Tibial nerve (tissue), 4 donors: ENCODE data around the gene KIAA0319L. TPM values are rescaled to one million over a fixed set of nuclear protein-coding genes. Genes with fewer than 3 reads are reported as not detected.

Source experiments
- DNase-seq, 2 donors: peaks; one replicate each; pipeline ENCODE4 v3.0.0-alpha.2; 2019; ENCODE audit warnings: low spot score in 2 of 2
- H3K27ac ChIP-seq, 4 donors: fragments of 200-600 bp; sonication (generic) in 3 of 4; one replicate each; pipeline ENCODE4 v1.5.1; 2017 to 2019; ENCODE audit warnings: mild to moderate bottlenecking in 1 of 4
- H3K27me3 ChIP-seq, 2 donors: fragments of 200-600 bp; sonication (generic) in 1 of 2; one replicate each; pipeline versions ENCODE4 v1.5.1 to v1.6.0; 2017 to 2019
- H3K36me3 ChIP-seq, 3 donors: fragments of 200-600 bp; sonication (generic); one replicate each; pipeline ENCODE4 v1.5.1; 2018 to 2019
- H3K4me1 ChIP-seq, 4 donors: fragments of 200-600 bp; sonication (generic) in 3 of 4; one replicate each; pipeline ENCODE4 v1.5.1; 2017 to 2019
- H3K4me3 ChIP-seq, 4 donors: fragments of 200-600 bp; sonication (generic) in 3 of 4; one replicate each; pipeline ENCODE4 v1.5.1; 2017 to 2019; ENCODE audit warnings: mild to moderate bottlenecking in 1 of 4, moderate library complexity in 1 of 4
- H3K9me3 ChIP-seq, 4 donors: fragments of 200-600 bp; sonication (generic) in 3 of 4; one replicate each; pipeline ENCODE4 v1.5.1; 2017 to 2019
- EP300 ChIP-seq, 2 donors: sonication (generic); formaldehyde crosslinking; IDR thresholded peaks; one replicate each; pipeline ENCODE4 v1.6.1; 2017; ENCODE audit warnings: antibody characterized with exemption in 2 of 2, mild to moderate bottlenecking in 1 of 2
- POLR2A ChIP-seq, 2 donors: fragments of 450-650 bp; IDR thresholded peaks; one replicate each; pipeline ENCODE4 v1.6.1; 2017; ENCODE audit warnings: antibody characterized with exemption in 2 of 2, mild to moderate bottlenecking in 2 of 2, moderate library complexity in 2 of 2
- WGBS, 2 donors: methylation state at CpG; one replicate each; pipeline ENCODE4 v1.1.5; 2018; 5-methylcytosine and 5-hydroxymethylcytosine counted together
- total RNA-seq, 4 donors: library from RNA; depleted of rRNA; stranded (reverse); fragments of >200 nt; gene quantifications; one replicate each; pipeline ENCODE4 v1.1.0, GENCODE V29; 2016
- TF ChIP-seq, protein P1 (sequence below), 5 experiments: fragments of 200-600 bp in 3 of 5; fragments of 450-650 bp in 2 of 5; sonication (generic) in 3 of 5; IDR thresholded peaks; one replicate each; pipeline ENCODE4 v1.5.1; 2016 to 2019; ENCODE audit warnings: antibody characterized with exemption in 5 of 5, mild to moderate bottlenecking in 3 of 5, moderate library complexity in 2 of 5

KIAA0319L gene
- total RNA-seq, 4 donors from 2014 or later: 57.0 to 115 (median 70.7) TPM

DNA sequence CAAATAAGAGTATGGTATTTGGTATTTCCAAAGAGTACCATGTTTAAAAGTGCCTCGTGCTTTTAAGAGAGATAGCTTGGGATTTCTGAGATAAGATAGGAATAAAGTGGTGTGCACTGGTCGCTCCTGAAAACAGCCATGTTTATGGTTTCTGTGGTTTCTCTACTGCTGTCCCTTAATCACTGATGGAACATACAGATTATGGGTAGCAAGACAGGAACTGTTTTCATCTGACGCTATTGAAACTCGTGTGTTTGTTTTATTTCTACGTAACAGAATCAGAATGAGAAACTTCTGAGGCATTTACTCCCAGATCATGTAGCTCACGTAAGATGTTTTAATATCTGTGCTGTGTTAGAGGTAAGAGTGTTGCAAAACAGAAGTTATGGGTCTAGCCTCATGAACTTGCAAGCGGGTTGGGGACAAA, 126.0 kb downstream of the KIAA0319L start:
- WGBS, 2 donors: 89 to 92% methylated on average over 7 of the region's 7 CpGs
- H3K9me3 ChIP-seq: no peaks in the 10 kb centered on the region
- DNase-seq: no peak
- peaks cover 0 to 55% (median 0%) of the 10 kb centered on the region in 3 donors for H3K36me3 ChIP-seq
- no peaks in the 10 kb centered on the region for H3K27me3 ChIP-seq
- H3K4me3 ChIP-seq: no peak overlapping the region
- H3K4me1 ChIP-seq: no peaks in the 10 kb centered on the region
- TF ChIP-seq, protein P1, sequence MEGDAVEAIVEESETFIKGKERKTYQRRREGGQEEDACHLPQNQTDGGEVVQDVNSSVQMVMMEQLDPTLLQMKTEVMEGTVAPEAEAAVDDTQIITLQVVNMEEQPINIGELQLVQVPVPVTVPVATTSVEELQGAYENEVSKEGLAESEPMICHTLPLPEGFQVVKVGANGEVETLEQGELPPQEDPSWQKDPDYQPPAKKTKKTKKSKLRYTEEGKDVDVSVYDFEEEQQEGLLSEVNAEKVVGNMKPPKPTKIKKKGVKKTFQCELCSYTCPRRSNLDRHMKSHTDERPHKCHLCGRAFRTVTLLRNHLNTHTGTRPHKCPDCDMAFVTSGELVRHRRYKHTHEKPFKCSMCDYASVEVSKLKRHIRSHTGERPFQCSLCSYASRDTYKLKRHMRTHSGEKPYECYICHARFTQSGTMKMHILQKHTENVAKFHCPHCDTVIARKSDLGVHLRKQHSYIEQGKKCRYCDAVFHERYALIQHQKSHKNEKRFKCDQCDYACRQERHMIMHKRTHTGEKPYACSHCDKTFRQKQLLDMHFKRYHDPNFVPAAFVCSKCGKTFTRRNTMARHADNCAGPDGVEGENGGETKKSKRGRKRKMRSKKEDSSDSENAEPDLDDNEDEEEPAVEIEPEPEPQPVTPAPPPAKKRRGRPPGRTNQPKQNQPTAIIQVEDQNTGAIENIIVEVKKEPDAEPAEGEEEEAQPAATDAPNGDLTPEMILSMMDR (IDR thresholded peaks at IDR 0.05): no peak
- TF ChIP-seq EP300 (IDR thresholded peaks at IDR 0.05): no peak
- TF ChIP-seq POLR2A (IDR thresholded peaks at IDR 0.05): no peak
- H3K27ac ChIP-seq: no peak overlapping the region

DNA sequence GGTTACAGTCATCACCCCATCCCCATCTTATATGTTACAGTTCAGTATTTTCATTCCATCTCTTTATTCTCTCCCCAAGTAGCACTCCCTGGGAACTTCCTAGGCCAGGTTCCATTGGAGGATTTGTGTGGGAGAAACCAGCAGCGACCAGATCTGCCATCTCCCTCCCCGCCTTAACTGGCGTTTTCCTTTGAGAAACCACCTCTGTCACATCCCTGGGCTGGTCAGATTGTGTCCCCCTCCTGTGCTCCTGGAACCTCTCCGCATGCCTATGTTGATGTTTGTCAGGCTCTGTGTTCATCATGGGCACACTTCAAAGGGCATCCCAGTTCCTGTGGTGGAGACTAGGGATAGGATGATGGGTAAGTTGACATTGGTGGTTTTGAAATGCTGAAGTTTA, 126.4 kb downstream of the KIAA0319L start:
- Histone ChIP-seq H3K36me3 (peaks cover 0 to 50% (median 0%) of the 10 kb centered on the region in 3 donors), H3K27ac (no peak overlapping the region), H3K9me3 (no peaks in the 10 kb centered on the region), H3K4me3 (no peak overlapping the region), H3K27me3 (no peaks in the 10 kb centered on the region), H3K4me1 (no peaks in the 10 kb centered on the region)
- DNase-seq: no peak
- 91 to 95% methylated on average over 4 of the region's 4 CpGs for WGBS, 2 donors
- no peak for TF ChIP-seq EP300 (IDR thresholded peaks at IDR 0.05)
- TF ChIP-seq, protein P1 (IDR thresholded peaks at IDR 0.05): no peak

DNA sequence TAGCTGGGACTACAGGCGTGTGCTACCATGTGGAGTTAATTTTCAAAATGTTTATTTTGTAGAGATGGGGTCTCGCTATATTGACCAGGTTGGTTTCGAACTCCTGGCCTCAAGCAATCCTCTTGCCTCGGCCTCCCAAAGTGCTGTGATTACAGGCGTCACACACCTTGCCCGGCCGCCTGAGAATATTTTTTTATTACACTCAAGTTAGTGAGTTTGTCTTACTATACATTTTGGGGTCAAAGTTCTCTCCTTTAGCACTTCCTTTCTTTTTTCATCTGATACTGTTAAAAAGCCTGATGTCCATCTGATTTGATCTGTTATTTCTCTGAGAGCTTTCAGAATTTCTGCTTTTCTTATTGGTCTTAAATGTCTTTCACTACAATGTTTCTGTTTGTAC, 128.8 kb downstream of the KIAA0319L start:
- 93 to 94% methylated on average over 7 of the region's 7 CpGs for WGBS, 2 donors

DNA sequence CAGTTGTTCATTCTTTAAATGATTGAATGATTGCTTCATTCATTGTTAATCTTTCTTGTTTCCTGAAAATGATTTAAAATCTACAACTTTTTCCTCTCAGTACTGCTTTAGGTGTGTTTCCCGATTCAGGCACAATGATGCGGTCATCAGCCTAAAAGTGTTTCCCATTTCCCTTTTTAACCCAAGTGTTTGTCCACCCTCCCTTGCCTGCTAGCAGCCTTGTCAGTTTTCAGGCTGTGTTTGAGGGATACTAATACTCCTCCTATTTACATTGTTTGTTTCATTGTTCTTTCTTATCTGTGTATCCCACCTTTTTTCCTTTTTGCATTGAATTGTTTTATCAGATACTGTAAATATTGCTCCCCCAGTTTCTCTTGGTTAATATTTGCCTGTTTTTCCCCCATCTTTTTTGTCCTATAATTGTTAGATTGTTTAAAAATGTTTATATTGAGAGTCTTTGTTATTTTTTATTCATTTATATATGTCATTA, 131.1 kb downstream of the KIAA0319L start:
- WGBS, 2 donors: 64 to 71% methylated on average over 2 of the region's 2 CpGs

More for the DNA sequence above, 128.8 kb downstream of the KIAA0319L start:
- Histone ChIP-seq H3K27ac (no peak overlapping the region), H3K4me3 (no peak overlapping the region), H3K9me3 (no peaks in the 10 kb centered on the region), H3K27me3 (no peaks in the 10 kb centered on the region), H3K4me1 (no peaks in the 10 kb centered on the region), H3K36me3 (peaks cover 0 to 37% (median 0%) of the 10 kb centered on the region in 3 donors)
- no peak for DNase-seq
- TF ChIP-seq EP300 (IDR thresholded peaks at IDR 0.05) (no peak), POLR2A (IDR thresholded peaks at IDR 0.05) (no peak)

DNA sequence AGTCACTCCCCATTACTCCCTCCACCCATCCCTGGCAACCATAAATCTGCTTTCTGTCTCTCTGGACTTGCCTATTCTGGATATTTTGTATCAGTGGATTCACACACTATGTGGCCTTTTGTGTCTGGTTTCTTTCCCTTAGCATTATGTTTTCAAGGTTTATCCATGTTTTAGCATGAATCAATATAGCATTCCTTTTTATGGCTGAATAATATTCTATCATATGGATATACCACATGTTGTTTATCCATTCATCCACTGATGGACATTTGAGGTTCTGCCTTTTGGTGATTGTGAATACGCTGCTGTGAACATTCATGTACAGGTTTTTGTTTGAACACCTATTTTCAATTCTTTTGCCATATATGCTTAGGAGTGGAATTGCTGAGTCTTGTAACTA, 148.3 kb downstream of the KIAA0319L start:
- TF ChIP-seq, protein P1 (IDR thresholded peaks at IDR 0.05): no peak
- no peak for TF ChIP-seq EP300 (IDR thresholded peaks at IDR 0.05)
- TF ChIP-seq POLR2A (IDR thresholded peaks at IDR 0.05): no peak
- H3K9me3 ChIP-seq: no peaks in the 10 kb centered on the region
- no peaks in the 10 kb centered on the region for H3K27me3 ChIP-seq
- DNase-seq: no peak
- 97 to 100% methylated on average over 1 of the region's 1 CpG for WGBS, 2 donors
- no peak overlapping the region for H3K4me3 ChIP-seq
- H3K36me3 ChIP-seq: peaks cover 0 to 67% (median 21%) of the 10 kb centered on the region in 3 donors
- no peaks in the 10 kb centered on the region for H3K4me1 ChIP-seq
- H3K27ac ChIP-seq: no peak overlapping the region

More for the DNA sequence above, 131.1 kb downstream of the KIAA0319L start:
- Histone ChIP-seq H3K9me3 (no peaks in the 10 kb centered on the region), H3K27me3 (no peaks in the 10 kb centered on the region), H3K4me1 (no peaks in the 10 kb centered on the region), H3K27ac (no peak overlapping the region), H3K36me3 (peaks cover 0 to 24% (median 0%) of the 10 kb centered on the region in 3 donors), H3K4me3 (no peak overlapping the region)
- no peak for DNase-seq
- TF ChIP-seq, protein P1 (IDR thresholded peaks at IDR 0.05): no peak
- no peak for TF ChIP-seq EP300 (IDR thresholded peaks at IDR 0.05)
- TF ChIP-seq POLR2A (IDR thresholded peaks at IDR 0.05): no peak
